Inflammatory macrophage treated with lipopolysaccharide for 4 hours (primary cell): ENCODE results near the gene RAB21.
"Not testable (repeated sequence)": the region's sequence is repeated elsewhere in the genome, so short reads cannot be mapped to it uniquely, and the experiment has no call there.

Experiments used
- DNase-seq: peaks from one replicate; pipeline ENCODE4 v3.0.0-alpha.2; 2020

The RAB21 gene

DNA sequence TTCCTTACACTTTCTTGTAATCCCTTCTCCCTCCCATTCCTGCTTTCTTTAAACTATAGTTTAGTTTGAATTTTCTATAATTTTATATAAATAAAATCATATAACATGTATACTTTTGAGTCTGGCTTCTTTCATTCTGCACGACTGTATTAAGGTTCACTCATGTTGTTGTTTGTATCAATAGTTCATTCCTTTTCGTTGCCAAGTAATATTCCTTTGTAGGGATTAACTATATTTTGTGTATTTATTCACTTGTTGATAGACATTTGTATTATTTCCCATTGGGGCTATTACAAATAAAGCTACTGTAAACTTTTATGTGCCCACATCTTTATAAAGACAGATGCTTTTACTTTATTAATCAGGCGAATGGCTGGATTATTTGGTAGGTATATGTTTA lies 45.5 kb downstream of the RAB21 start:
- DNase-seq = no peak

DNA sequence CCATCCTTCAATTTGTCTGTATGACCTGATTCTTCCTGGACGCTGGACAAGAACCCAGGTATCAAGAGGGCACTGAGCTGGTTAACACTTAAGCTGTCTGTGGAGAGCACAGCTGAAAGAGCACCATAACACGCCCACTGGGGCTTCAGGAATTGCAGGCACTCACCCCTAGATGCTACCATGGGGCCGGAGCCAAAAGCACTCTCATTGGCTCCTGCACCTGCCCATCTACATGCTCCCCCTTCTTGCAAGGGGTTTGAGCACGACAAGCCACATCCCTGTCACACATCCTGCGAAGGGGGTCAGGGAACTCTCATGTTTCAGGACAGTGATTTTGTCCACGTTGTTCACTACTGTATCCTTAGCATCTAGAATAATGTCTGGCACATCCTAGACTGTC lies 49.8 kb downstream of the RAB21 start:
- no peak for DNase-seq

DNA sequence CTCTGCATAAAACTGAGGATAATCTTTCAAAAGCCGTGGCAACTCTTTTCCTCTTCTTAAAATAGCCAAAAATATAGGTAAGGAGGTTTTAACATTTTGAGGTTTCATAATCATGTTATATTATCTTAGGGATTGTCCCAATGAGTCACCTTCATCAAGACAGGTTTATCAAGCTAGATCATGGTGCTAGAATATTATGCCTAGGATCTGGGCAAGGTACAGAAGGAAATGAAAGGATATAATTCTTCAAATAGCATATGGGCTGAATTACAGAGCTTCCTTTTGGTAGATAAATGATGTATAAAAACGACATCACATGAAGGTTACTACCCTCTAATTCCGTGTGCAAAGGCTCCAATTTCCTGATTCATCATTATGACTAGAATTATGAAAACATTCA lies 56.3 kb downstream of the RAB21 start:
- no peak for DNase-seq

DNA sequence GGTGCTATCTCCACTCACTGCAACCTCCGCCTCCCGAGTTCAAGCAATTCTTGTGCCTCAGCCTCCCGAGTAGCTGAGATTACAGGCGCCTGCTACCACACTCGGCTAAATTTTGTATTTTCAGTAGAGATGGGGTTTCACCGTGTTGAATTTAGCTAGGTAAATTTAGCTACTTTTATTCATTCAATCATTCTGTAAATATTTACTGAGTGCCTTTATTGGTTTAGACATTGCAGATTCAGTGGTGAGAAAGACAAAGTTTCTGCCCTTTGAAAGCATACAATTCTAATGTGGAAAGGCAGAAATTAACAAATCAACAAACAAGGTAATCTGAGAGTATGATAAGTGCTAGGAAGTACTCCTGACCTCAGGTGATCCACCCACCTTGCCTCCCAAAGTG lies 60.6 kb downstream of the RAB21 start:
- DNase-seq = not testable (repeated sequence)

DNA sequence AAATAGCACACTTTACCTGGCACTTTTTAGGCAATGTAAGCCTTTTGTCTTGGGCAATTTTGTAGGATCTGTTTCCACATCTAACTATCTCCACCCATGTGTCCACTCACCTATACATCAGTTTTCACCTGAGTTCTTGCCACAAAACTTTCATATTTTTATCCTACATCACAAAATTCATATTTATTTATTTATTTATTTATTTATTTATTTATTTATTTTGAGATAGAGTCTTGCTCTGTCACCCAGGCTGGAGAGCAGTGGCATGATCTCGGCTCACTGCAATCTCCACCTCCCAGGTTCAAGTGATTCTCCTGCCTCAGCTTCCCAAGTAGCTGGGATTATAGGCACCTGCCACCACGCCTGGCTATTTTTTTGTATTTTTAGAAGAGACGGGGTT lies 67.4 kb downstream of the RAB21 start:
- DNase-seq = not testable (repeated sequence)

DNA sequence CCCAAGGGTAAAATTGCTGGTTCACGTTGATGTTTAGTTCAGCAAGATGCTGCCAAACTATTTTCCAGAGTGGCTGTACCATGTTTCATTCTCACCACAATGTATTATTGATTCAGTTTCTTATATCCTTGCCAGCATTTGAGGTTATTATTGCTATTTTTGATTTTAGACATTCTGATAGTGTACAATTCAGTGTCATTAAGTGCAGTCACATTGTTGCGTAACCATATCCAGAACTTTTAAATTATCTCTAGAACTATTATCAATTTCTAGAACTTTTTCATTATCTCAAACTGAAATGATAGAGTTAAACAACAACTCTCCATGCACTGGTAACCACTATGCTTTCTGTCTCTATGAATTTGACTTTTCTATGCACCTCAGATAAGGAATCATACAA lies 74.2 kb downstream of the RAB21 start:
- DNase-seq = no peak

DNA sequence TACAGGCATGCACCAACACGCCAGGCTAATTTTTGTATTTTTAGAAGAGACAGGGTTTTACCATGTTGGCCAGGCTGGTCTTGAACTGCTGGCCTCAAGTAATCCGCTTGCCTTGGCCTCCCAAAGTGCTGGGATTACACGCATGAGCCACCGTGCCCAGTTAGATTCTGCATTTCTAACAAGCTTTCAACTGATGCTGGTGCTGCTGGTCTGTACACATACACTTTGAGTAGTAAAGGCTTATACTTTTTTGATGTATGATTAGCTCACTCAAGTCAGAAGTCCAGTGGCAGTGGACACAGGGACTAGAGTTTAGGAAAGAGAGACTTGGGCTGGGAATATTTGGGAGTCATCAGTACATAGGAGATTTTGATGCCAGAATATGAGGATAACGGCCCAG lies 82.7 kb downstream of the RAB21 start:
- DNase-seq = no peak

DNA sequence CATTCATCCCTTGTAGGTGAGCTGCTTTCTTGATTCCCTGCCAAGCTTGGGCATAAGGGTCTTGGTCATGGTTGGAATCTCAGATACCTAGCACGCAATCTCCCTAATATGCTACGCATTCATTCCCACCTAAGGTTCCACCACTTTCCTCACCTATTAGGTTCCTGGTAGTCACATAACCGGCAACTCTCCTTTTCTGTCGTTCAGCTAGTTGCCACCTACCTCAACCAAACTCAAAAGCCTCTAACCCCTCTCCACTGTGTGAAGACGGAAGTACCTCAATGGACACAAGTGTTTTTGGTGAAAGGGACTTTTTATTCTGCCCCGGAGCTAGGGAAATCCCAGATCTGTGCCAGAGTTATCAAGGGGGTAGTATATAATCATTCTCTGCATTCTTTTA lies 83.6 kb downstream of the RAB21 start:
- no peak for DNase-seq

DNA sequence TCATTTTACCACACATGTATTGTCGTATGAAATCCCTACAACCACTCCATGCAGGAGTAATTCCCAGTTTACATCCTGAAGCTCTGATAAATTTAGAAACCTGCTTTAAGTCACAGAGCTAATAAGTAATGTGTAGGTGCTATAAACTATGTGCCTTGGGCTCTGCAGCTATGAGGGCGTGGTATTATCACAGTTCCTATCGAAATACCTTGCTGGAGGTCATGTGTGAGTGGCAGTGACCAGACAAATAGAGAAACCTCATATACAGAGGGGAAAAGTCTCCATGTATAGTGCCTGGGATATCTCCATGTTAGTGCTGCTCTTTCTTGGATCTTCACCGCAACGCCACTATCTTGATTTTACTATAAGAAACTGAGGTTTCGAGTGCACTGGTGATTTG lies 84.0 kb downstream of the RAB21 start:
- DNase-seq = no peak

DNA sequence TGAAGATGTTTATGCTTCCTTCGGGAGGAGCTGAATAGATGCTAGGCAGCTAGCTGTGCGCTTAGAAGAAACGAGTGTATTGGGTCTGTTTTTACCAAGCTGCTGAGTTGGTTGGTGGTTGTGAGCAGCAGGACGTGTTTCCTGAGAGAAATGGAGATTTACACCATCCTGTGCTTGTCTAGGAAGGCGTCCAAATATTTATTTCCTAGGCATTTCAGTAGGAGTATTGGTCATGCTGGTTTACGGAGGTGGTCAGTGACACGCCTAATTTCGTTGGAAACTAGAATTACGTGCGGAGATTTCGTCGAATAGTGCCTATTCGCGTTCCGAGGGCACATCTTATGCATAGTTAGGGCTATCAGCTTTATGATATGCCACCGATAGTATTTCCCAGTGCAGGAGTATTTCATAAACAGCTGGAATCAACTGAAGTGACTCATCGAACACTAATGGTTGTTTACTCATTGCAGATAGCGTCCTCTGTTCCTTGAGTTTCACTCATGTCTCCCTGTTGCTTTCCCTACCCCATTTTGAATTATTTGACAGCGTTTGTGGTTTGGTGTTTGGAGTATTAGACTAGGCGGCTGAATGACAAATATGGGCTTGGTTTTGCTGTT lies 85.7 kb downstream of the RAB21 start:
- DNase-seq = peak; percentile 84

DNA sequence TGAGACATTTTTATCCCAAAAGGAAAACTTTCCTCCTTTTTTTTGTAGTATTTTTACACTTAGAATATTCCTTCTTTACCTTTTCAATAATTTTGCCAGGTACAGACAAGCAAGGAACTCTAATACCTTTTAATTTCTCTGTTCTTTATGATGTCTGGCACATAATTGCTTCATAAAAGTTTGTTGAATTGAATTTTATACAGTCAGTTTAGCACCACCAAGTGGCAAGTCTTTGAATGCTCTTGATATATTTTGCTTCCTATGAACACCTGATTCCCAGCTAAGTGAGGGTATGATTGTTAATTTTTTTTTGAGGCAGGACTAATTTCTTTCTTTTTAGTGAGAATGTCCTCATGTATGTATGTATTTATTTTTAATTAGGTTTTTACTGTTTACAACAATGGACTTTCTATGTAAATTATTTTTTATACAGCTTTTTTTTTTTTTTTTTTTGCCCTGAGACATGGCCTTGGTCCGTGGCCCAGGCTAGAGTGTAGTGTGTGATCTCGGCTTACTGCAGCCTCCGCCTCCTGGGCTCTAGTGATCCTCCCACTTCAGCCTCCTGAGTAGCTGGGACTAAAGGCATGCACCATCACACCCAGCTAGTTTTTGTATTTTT lies 91.8 kb downstream of the RAB21 start:
- DNase-seq = peak; percentile 59

DNA sequence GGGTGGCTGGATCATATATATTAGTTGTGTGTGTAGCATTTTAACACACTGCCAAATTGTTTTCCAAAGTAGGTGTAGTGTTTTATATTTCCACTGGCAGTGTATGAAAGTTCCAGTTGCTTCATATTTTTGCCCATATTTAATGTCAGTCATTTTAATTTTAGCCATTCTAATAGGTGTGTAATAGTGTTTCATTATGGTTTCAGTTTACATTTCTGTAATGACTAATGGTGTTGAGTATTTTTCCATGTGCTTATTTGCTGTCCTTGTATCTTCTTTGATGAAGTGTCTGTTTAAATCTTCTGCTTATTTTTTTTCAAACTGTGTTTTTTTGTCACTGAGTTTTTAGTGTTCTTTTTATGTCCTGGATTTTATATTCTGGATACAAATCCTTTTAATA lies 93.5 kb downstream of the RAB21 start:
- peak; percentile 27 for DNase-seq

DNA sequence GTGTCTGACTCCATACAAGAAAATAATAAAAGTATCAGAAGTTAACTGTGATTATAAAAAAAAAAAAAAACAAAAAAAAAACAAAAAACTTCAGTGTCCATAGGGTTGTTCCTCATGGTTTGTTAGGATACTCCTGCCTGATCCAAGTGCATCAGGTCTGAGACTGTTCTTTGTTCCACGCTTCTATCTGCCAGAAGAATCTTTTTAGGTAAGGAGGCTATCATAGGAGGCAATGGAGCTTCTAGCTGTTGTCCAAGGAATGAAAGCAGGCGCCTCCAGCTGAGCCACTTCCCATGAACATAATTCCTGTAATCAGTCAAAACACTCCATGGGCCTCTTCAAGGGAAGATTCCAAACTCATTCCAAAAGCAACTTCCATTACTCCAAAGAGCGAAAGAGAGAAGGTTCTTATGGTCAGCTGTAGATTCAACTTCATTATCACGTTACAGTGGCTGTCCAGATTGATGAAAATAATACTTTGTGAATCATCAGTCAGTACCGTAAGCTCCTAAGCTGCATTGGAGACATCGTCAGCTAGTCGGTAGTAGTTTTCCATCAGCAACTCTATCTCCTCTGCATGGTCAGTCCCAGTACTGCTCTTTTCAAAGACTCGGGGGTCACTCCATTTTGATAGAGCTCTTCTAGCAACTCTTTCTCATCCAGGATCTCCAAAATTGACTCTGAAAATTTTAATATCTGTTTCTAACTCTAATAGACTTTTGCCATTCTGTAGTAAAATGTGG lies 94.6 kb downstream of the RAB21 start:
- DNase-seq = no peak
